Smooth muscle cell of bladder (primary cell): Measurements from ENCODE around the gene NDUFA11. TPM values are rescaled to one million over a fixed set of nuclear protein-coding genes. Genes with fewer than 3 reads are reported as not detected.

ENCODE experiments used
- total RNA-seq: library from RNA; depleted of rRNA; stranded (reverse); fragments of >200 nt; gene quantifications from 2 replicates; pipeline ENCODE4 v1.2.3, GENCODE V29; 2014

Gene NDUFA11
- total RNA-seq = 254 and 299 TPM in 2 replicates

DNA sequence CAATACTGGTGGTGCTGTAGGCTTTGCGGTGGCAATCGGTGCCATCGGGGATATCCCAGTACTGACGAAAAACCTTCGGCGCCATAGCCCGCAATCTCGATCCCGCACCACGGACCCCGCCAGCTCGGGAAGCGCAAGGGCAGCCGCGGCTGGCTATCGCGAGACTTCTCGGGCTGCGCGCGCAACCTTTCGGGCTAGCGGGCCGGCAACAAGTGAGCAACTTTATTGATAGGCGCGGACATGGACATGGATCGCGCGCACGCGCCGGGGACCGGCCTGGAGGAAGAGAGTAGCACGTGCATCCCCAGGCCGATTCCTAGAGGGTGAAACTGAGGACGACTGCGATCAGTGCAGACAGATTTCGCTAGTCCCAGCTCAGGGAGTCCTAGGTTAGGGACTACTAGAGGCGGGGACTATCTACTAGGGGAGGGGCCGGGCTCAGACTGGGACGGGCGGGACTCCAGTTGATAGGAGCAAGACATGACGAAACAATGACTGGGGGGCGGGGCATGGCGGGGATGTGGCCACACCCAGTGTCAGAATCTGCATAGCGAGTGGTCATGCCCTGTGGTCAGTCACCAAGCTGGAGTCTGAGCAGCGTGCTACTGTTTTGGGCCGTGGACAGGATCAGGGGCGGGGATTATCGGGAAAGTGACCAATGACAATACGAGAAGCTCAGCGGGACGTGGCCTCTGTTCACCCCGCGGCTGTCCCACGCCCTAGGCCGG is at the start of gene NDUFA11:
NDUFA11 (minus strand) TSS at position 167 of the 728 bp plus-strand sequence; CDS start at position 85, 82 bp downstream.

DNA sequence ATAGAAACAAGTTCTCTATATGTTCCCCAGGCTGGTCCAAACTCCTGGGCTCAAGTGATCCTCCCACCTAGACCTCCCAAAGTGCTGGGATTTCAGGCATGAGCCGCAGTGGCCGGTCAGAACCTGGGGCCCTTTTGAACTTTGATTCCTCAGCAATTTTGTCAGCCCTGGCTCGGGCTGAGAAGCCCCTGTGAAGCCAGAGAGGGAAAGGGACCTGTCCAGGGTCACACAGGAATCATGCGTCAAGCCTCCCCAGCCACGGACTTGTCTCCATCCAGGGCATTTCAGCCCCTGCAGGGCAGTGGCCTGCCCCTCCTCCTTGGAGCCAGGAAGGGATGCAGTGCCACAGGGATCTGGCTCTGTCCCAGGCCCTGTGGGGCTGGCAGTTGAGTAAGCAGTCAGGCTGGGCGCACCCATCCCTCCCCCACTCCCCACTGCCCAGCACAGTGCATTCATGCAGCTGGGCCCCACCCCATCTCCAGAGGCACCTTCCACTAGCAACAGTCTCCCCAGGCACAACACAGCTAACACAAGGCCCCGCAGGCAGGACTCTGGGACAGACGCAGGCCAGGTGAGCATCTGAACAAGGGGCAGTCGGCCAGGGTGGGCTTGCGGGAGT is 10.3 kb upstream of the NDUFA11 start, which contains the start of gene CAPS:
CAPS (plus strand) TSS at position 516 of the 619 bp plus-strand sequence. CDS start 153 bp downstream, outside the sequence.

GRCh38 chr19:5904352-5905113 is 943 bp upstream of the NDUFA11 start, which contains the start of gene VMAC:
TSS of gene VMAC (plus strand) at chr19:5904872. CDS start at chr19:5904891, 19 bp downstream.

GRCh38 chr19:5851302-5851701 is 52.3 kb downstream of the NDUFA11 start, which contains the start of gene FUT3:
TSS of gene FUT3 (minus strand) at chr19:5851449.

Other genes with a start within 250 kb of the NDUFA11 start
- gene MICOS13, start 223.3 kb downstream of the NDUFA11 start, total RNA-seq = 41.6 and 47.9 TPM in 2 replicates
- 7.8 and 11.3 TPM in 2 replicates for gene HSD11B1L, start 222.8 kb downstream of the NDUFA11 start, total RNA-seq
- gene RPL36, start 213.5 kb downstream of the NDUFA11 start, total RNA-seq = 553 and 660 TPM in 2 replicates
- gene LONP1, start 183.6 kb downstream of the NDUFA11 start, total RNA-seq = 128 and 131 TPM in 2 replicates
- not detected in 2 replicates for gene CATSPERD, start 183.2 kb downstream of the NDUFA11 start, total RNA-seq
- 0.14 and 0.28 TPM in 2 replicates for gene PRR22, start 119.0 kb downstream of the NDUFA11 start, total RNA-seq
- 19.5 and 28.3 TPM in 2 replicates for gene DUS3L, start 112.6 kb downstream of the NDUFA11 start, total RNA-seq
- gene NRTN, start 98.7 kb downstream of the NDUFA11 start, total RNA-seq = 0.14 and 0.18 TPM in 2 replicates
- not detected in 2 replicates for gene FUT6, start 64.1 kb downstream of the NDUFA11 start, total RNA-seq
- not detected in 2 replicates for gene FUT3, start 52.3 kb downstream of the NDUFA11 start, total RNA-seq
- not detected in 2 replicates for gene FUT5, start 33.2 kb downstream of the NDUFA11 start, total RNA-seq
- 6.3 and 6.7 TPM in 2 replicates for gene VMAC, start 1.1 kb upstream of the NDUFA11 start, total RNA-seq
- 3.7 and 6.4 TPM in 2 replicates for gene CAPS, start 10.5 kb upstream of the NDUFA11 start, total RNA-seq
- 30.6 and 33.7 TPM in 2 replicates for gene RANBP3, start 74.3 kb upstream of the NDUFA11 start, total RNA-seq
- 4.8 and 5.0 TPM in 2 replicates for gene RFX2, start 206.7 kb upstream of the NDUFA11 start, total RNA-seq
- gene ACSBG2, start 231.9 kb upstream of the NDUFA11 start, total RNA-seq = not detected in 2 replicates